Loucy (cell line): ENCODE results near the gene GPC5.

Experiments
- EZH2phosphoT487 ChIP-seq: fragments of 200-600 bp; IDR thresholded peaks from 2 replicates; pipeline ENCODE4 v1.6.1; 2018; ENCODE audit warnings: antibody characterized with exemption, mild to moderate bottlenecking, moderate library complexity, borderline replicate concordance
- TF ChIP-seq, protein P1 (sequence below): fragments of 200-600 bp; sonication (generic); conservative IDR thresholded peaks from 2 replicates; pipeline ENCODE4 v1.5.1; 2014; ENCODE audit warnings: mild to moderate bottlenecking, antibody characterized with exemption, low read length

DNA sequence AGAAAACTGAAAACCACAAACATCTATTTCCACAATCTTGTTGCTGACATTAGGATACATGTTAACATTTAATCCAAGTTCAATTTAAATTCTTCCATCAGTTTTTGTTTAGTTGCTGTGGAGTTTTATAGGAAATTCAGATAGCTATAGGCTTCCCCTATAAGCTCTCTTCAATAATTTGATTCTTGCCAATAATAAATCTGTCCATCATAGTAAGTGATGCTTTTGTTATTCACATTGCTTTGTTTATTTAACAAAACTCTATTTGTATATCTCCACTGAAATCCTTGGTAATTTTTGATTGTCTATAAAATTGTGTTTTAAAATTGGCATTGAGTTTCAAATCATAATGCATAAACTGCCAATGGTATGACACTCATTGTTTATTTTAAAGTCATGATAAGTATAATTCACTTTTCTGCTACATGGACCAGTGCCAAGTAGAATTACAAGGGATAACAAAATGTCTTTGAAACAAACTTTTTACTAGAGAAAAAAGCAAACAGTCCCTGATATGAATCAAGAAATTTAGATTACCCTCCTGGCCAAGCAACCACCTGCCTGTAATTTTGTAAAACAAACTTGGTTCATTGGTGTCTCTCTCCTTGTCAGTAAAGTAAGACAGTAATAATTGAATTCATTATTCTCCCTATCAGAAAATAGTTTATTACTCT lies 1250.9 kb downstream of the GPC5 start:
- TF ChIP-seq, protein P1, sequence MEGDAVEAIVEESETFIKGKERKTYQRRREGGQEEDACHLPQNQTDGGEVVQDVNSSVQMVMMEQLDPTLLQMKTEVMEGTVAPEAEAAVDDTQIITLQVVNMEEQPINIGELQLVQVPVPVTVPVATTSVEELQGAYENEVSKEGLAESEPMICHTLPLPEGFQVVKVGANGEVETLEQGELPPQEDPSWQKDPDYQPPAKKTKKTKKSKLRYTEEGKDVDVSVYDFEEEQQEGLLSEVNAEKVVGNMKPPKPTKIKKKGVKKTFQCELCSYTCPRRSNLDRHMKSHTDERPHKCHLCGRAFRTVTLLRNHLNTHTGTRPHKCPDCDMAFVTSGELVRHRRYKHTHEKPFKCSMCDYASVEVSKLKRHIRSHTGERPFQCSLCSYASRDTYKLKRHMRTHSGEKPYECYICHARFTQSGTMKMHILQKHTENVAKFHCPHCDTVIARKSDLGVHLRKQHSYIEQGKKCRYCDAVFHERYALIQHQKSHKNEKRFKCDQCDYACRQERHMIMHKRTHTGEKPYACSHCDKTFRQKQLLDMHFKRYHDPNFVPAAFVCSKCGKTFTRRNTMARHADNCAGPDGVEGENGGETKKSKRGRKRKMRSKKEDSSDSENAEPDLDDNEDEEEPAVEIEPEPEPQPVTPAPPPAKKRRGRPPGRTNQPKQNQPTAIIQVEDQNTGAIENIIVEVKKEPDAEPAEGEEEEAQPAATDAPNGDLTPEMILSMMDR: no peak
- TF ChIP-seq EZH2phosphoT487: no peak
